Stimulated activated CD4-positive, alpha-beta T cell treated with anti-CD3 and anti-CD28 coated beads, Interleukin-2, amount 100 ng/mL, for 24 hours (primary cell): ENCODE measurements around the gene CACNA1E.

ENCODE experiments used
- DNase-seq, 2 donors: peaks; one replicate each; pipeline ENCODE4 v3.0.0-alpha.2; 2020

CACNA1E gene

GRCh38 chr1:181592255-181592859 lies 109.0 kb downstream of the CACNA1E start:
- DNase-seq = no peak

GRCh38 chr1:181593042-181593441 lies 109.7 kb downstream of the CACNA1E start:
- no peak for DNase-seq

- no peak for DNase-seq
Measured at GRCh38 chr1:181594553-181594952, 111.2 kb downstream of the CACNA1E start.

GRCh38 chr1:181595234-181595633 lies 111.9 kb downstream of the CACNA1E start:
- DNase-seq = no peak

GRCh38 chr1:181601186-181601950 lies 118.1 kb downstream of the CACNA1E start:
- no peak for DNase-seq

- no peak for DNase-seq
Measured at GRCh38 chr1:181603735-181604410, 120.6 kb downstream of the CACNA1E start.

- DNase-seq = no peak
Measured at GRCh38 chr1:181604482-181605249, 121.3 kb downstream of the CACNA1E start.

GRCh38 chr1:181607524-181607923 lies 124.2 kb downstream of the CACNA1E start:
- no peak for DNase-seq

GRCh38 chr1:181608386-181608785 lies 125.1 kb downstream of the CACNA1E start:
- DNase-seq = no peak

GRCh38 chr1:181608948-181609347 lies 125.6 kb downstream of the CACNA1E start:
- DNase-seq = no peak

- no peak for DNase-seq
Measured at GRCh38 chr1:181612100-181612499, 128.8 kb downstream of the CACNA1E start.

- no peak for DNase-seq
Measured at GRCh38 chr1:181618559-181618958, 135.2 kb downstream of the CACNA1E start.

- no peak for DNase-seq
Measured at GRCh38 chr1:181620183-181620582, 136.9 kb downstream of the CACNA1E start.

GRCh38 chr1:181623850-181624249 lies 140.5 kb downstream of the CACNA1E start:
- DNase-seq = no peak

GRCh38 chr1:181626279-181626938 lies 143.1 kb downstream of the CACNA1E start:
- DNase-seq = no peak

- no peak for DNase-seq
Measured at GRCh38 chr1:181630398-181630797, 147.1 kb downstream of the CACNA1E start.

GRCh38 chr1:181630838-181631237 lies 147.5 kb downstream of the CACNA1E start:
- no peak for DNase-seq

GRCh38 chr1:181632492-181632891 lies 149.2 kb downstream of the CACNA1E start:
- DNase-seq = no peak

- DNase-seq = no peak
Measured at GRCh38 chr1:181632960-181633359, 149.6 kb downstream of the CACNA1E start.

- no peak for DNase-seq
Measured at GRCh38 chr1:181635110-181635509, 151.8 kb downstream of the CACNA1E start.

- DNase-seq = no peak
Measured at GRCh38 chr1:181637998-181638397, 154.7 kb downstream of the CACNA1E start.

GRCh38 chr1:181640956-181641355 lies 157.6 kb downstream of the CACNA1E start:
- no peak for DNase-seq

- no peak for DNase-seq
Measured at GRCh38 chr1:181643631-181644030, 160.3 kb downstream of the CACNA1E start.
